ENCODE data around the gene COL4A3. TPM values are rescaled to one million over a fixed set of nuclear protein-coding genes. Genes with fewer than 3 reads are reported as not detected.

Gene COL4A3
- polyA plus RNA-seq, 3 donors = 0.03 TPM; not detected in 2

DNA sequence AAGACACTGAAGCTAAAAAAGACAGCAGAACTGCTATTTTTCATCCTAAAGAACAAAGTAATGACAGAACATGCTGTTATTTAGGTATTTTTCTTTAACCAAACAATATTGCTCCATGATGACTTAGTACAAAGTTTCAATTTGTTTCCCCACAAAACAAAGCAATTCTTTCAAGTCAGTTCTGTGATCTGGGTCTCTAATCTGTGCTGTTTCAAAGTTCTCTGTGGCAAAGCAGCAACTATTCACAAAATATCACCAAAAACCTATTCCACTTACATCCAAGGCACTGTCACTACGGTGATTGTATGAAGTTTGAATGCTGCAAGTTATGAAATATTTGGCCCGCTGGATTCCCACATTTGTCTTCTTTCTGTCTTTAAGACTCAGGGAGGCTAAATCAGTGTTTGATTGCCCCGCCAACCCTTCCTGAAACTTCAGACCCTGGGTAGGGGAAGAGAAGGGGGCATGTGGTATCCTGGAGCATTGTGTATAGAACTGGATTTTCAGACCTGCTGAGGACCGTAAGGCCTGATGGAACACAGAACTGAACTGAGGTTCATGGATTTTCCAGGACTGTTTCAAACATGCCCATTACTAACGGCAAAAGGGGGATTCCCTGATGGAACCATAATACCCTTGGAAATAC, 147.6 kb downstream of the COL4A3 start:
- H3K36me3 ChIP-seq (replicated peaks in 1 of 2; ENCODE audit: control insufficient read depth in 1 of 2, insufficient read depth in 2 of 2, low read length in 2 of 2) = no peaks in the 10 kb centered on the region
- no peaks in the 10 kb centered on the region for H3K9me3 ChIP-seq (replicated peaks in 1 of 2; ENCODE audit: control insufficient read depth in 1 of 2, insufficient read depth in 1 of 2, low read length in 2 of 2)
- H3K36me3 Mint-ChIP-seq = no peaks in the 10 kb centered on the region
- no peak overlapping the region for H3K4me3 Mint-ChIP-seq
- no peaks in the 10 kb centered on the region for H3K79me2 ChIP-seq (ENCODE audit: insufficient read depth, low read length)
- H3K27ac Mint-ChIP-seq = no peak overlapping the region
- no peaks in the 10 kb centered on the region for H4K20me1 ChIP-seq (ENCODE audit: insufficient read depth, low read length)
- intact Hi-C loops (cut with micrococcal nuclease) = no loop called here
- no peak overlapping the region for H3K4me3 ChIP-seq (replicated peaks in 1 of 3; ENCODE audit: low read depth in 2 of 3, low read length in 3 of 3)
- WGBS (ENCODE audit: insufficient coverage) = 100% methylated on average over 3 of the region's 5 CpGs
- peaks cover 2 to 7% (median 2%) of the 10 kb centered on the region in 3 donors for H3K27me3 Mint-ChIP-seq (ENCODE audit: low read depth in 3 of 3)
- H3K27me3 ChIP-seq (ENCODE audit: control insufficient read depth in 2 of 2, insufficient read depth in 2 of 2, low read length in 2 of 2) = no peaks in the 10 kb centered on the region
- H3K4me2 ChIP-seq (replicated peaks; ENCODE audit: extremely low read depth, low read length, poor library complexity, severe bottlenecking) = no peak overlapping the region
- H3K27ac ChIP-seq (ENCODE audit: low read depth in 1 of 2, low read length in 2 of 2) = no peak overlapping the region
- no peak overlapping the region for H3K9ac ChIP-seq (ENCODE audit: insufficient read depth, low read length, poor library complexity, severe bottlenecking)
- DNase-seq = no peak
- no peak for TF ChIP-seq CTCF (IDR thresholded peaks at IDR 0.05)
- no peak overlapping the region for H2AFZ ChIP-seq (ENCODE audit: insufficient read depth, low read depth, low read length, poor library complexity, severe bottlenecking)
- H3K4me1 ChIP-seq (ENCODE audit: control insufficient read depth in 1 of 2, insufficient read depth in 2 of 2, low read length in 2 of 2) = no peaks in the 10 kb centered on the region
- no peaks in the 10 kb centered on the region for H3K4me1 Mint-ChIP-seq
- peaks cover 0 to 3% (median 0%) of the 10 kb centered on the region in 7 donors for H3K9me3 Mint-ChIP-seq

DNA sequence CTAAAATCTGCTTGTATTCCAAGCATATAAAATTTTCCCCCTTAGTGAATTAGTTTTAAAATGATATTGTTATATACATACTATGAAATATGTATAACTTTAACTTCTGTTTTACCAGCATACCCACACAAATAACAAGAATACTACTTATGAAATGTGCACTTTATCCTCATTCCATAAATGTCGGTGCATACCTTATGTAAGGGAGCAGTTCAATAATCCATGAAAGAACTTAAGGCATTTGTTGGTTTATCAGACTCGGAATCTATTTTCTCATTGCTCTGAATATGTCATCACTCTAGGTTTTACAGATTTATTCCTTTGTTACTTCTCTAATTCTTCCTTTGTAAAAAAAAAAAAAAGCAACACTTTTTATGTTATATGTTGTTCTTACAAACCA, 148.2 kb downstream of the COL4A3 start:
- H3K27ac Mint-ChIP-seq = no peak overlapping the region
- no peak overlapping the region for H3K27ac ChIP-seq (ENCODE audit: low read depth in 1 of 2, low read length in 2 of 2)
- no peak overlapping the region for H2AFZ ChIP-seq (ENCODE audit: insufficient read depth, low read depth, low read length, poor library complexity, severe bottlenecking)
- TF ChIP-seq CTCF (IDR thresholded peaks at IDR 0.05) = no peak
- H3K9me3 ChIP-seq (replicated peaks in 1 of 2; ENCODE audit: control insufficient read depth in 1 of 2, insufficient read depth in 1 of 2, low read length in 2 of 2) = no peaks in the 10 kb centered on the region
- H3K9me3 Mint-ChIP-seq = peaks cover 0 to 3% (median 0%) of the 10 kb centered on the region in 7 donors
- no peaks in the 10 kb centered on the region for H3K4me1 Mint-ChIP-seq
- no peak for DNase-seq
- H3K79me2 ChIP-seq (ENCODE audit: insufficient read depth, low read length) = no peaks in the 10 kb centered on the region
- no peak overlapping the region for H3K4me3 Mint-ChIP-seq
- H3K27me3 Mint-ChIP-seq (ENCODE audit: low read depth in 3 of 3) = peaks cover 2 to 5% (median 2%) of the 10 kb centered on the region in 3 donors
- intact Hi-C loops (cut with micrococcal nuclease) = no loop called here
- no CpG with 5 or more reads among the region's 2 CpGs for WGBS (ENCODE audit: insufficient coverage)
- H4K20me1 ChIP-seq (ENCODE audit: insufficient read depth, low read length) = no peaks in the 10 kb centered on the region
- no peak overlapping the region for H3K4me2 ChIP-seq (replicated peaks; ENCODE audit: extremely low read depth, low read length, poor library complexity, severe bottlenecking)
- H3K36me3 ChIP-seq (replicated peaks in 1 of 2; ENCODE audit: control insufficient read depth in 1 of 2, insufficient read depth in 2 of 2, low read length in 2 of 2) = no peaks in the 10 kb centered on the region
- H3K4me1 ChIP-seq (ENCODE audit: control insufficient read depth in 1 of 2, insufficient read depth in 2 of 2, low read length in 2 of 2) = no peaks in the 10 kb centered on the region
- no peak overlapping the region for H3K4me3 ChIP-seq (replicated peaks in 1 of 3; ENCODE audit: low read depth in 2 of 3, low read length in 3 of 3)
- H3K27me3 ChIP-seq (ENCODE audit: control insufficient read depth in 2 of 2, insufficient read depth in 2 of 2, low read length in 2 of 2) = no peaks in the 10 kb centered on the region
- H3K36me3 Mint-ChIP-seq = no peaks in the 10 kb centered on the region
- H3K9ac ChIP-seq (ENCODE audit: insufficient read depth, low read length, poor library complexity, severe bottlenecking) = no peak overlapping the region
